ENCODE results near the gene MYPN.
"Not testable (repeated sequence)": the region's sequence is repeated elsewhere in the genome, so short reads cannot be mapped to it uniquely, and the experiment has no call there.

Gene MYPN, protein sequence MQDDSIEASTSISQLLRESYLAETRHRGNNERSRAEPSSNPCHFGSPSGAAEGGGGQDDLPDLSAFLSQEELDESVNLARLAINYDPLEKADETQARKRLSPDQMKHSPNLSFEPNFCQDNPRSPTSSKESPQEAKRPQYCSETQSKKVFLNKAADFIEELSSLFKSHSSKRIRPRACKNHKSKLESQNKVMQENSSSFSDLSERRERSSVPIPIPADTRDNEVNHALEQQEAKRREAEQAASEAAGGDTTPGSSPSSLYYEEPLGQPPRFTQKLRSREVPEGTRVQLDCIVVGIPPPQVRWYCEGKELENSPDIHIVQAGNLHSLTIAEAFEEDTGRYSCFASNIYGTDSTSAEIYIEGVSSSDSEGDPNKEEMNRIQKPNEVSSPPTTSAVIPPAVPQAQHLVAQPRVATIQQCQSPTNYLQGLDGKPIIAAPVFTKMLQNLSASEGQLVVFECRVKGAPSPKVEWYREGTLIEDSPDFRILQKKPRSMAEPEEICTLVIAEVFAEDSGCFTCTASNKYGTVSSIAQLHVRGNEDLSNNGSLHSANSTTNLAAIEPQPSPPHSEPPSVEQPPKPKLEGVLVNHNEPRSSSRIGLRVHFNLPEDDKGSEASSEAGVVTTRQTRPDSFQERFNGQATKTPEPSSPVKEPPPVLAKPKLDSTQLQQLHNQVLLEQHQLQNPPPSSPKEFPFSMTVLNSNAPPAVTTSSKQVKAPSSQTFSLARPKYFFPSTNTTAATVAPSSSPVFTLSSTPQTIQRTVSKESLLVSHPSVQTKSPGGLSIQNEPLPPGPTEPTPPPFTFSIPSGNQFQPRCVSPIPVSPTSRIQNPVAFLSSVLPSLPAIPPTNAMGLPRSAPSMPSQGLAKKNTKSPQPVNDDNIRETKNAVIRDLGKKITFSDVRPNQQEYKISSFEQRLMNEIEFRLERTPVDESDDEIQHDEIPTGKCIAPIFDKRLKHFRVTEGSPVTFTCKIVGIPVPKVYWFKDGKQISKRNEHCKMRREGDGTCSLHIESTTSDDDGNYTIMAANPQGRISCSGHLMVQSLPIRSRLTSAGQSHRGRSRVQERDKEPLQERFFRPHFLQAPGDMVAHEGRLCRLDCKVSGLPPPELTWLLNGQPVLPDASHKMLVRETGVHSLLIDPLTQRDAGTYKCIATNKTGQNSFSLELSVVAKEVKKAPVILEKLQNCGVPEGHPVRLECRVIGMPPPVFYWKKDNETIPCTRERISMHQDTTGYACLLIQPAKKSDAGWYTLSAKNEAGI (N-terminal part only)

DNA sequence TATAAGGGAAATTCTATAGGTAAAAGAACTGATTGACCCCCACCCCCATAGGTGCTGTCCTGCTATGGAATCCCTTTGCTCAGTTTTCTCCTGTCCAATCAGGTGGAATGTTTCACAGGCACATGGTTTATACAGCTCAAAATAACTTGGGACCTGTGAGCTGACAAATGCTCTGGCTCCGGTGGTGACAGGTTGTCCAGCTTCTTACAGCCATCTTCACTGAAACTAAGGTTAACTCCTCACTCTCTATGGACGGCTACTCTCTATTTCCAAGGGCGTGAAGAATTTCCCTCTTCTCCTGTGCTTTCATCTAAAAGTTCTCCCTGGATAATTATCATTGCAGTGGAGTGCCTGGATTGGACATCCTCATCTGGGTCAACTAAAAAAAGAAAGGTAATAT lies at the start of gene MYPN:
TSS of gene MYPN (plus strand) at position 158 of the 400 bp plus-strand sequence. CDS start 11,951 bp downstream, outside the sequence.
- no peak for DNase-seq

DNA sequence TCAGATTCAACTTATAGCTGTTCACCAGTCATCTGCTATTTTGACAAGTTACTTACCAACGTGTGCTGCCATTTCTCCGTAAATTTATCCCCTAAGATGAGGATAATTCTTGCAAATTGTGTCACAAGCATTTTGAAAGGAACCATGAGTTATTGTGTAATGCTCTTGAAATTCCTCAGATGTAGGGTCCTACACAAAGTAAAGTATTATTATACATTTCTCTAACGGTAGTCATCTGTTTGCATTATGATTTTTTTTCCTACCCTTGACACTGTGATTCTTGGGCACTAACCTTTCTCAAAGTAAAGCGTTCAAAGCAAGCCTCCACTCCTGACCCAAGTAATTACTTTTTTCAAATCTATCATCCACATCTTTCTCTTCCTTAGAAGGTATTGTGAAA lies 42.3 kb upstream of the MYPN start:
- DNase-seq = no peak

DNA sequence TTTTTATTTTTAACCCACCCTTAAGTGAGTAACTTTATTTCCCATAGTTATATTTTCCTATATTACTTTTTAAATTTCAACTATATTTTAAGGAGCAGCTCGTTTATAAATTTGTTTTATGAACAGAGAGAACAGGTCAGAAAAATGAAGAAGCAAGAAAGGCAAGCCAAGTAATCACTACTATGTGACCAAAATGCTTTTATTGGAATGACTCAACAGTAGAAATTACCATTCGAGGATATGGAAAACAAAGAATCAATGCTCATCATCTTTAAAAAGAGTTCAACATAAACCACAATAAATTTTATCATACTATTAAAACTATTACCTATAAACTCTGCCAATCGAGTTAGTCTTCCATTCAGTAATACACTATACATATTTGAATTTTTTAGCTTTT lies 41.8 kb upstream of the MYPN start:
- DNase-seq = no peak

DNA sequence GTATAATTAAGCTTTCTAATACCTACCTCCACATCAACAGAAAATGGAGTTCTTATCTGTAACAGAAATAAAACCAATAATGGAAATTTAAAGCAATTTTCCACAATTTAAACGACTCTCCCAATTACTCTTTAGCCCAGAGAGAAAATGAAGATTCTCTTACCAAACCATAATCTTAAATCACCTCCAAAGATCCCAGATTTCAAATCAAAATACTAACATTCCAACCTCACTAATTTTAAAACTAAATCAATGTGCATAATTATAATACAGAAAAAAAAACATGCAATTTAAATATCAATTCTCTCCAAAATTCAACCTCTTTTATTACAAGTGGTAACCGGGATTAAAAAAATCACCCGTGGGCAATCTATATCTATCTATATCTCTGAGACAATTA lies 35.7 kb upstream of the MYPN start:
- DNase-seq = no peak

DNA sequence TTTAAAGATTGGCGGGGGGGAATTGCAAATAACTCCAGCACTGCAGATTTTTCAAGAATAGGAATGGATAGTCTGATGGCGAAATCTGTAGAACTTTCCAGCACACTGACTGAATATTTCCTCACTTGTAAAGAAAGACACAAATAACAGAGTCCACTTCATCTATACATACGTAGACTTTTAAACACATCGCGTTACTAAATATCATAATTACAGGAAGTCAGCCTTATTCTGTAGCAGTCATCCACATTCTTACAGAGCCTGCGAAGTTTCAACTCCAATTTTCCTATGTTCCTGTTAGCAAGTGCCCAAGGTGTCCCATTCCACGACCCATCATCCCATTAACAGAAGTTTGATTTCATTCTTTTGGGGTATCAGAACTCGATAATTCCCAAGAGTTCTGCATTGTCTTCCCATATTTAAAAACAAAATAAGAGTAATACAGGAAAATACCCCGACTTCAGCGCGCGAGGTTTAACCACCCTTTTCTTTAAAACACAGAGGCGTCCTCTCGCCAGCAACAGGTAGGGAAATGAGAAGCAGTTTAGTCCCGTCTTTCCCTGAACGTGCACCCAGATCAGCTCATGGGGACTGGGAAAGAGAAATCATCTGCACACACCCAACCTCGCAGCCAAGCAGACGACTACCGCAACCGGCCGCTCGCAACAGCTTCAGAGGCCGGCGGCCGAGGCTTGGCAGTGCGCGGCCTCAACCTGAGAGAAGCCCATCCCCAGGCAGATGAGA lies 35.1 kb upstream of the MYPN start:
- DNase-seq = peak; percentile 73

DNA sequence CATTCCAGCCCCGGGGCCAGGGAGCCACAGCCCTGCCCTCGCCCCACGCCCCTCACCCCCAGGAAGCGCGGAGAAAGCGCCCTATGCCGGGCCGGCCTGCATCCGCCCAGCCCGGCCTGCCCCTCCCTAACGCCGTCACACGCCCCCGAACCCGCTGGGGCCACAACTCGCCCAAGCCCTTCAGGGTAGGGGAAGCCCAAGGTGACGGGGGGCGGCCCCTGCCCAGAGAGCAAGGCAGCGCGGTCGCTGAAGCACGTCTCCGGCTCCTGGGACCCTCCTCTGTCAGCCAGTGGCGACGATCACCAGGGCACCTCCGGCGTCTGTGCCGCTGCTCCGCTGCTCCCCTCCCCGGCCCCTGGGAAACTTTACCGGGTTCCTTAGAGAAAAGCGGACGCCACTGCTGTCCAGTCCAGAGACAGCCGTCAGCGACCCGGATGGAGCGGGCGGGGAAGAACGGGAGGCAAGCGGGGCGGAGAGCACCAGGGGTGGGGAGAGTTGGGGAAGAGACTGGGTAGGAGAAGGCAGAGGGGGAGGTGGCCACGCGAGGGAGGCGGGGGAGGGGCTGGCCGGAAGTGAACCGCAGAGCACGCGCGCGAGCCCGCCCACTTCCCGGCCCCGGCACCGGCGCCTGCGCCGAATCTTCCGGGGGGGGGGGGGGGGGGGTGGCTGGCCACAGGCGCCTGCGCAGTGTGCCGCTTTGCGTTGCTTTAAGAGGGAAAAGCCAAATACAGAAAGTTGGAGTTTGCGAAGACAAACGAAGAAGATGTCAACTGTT lies 34.3 kb upstream of the MYPN start, which contains the start of gene HERC4:
TSS of gene HERC4 (minus strand) at position 509 of the 775 bp plus-strand sequence. CDS start 2,175 bp downstream, outside the sequence.
- DNase-seq = peak; percentile 96

DNA sequence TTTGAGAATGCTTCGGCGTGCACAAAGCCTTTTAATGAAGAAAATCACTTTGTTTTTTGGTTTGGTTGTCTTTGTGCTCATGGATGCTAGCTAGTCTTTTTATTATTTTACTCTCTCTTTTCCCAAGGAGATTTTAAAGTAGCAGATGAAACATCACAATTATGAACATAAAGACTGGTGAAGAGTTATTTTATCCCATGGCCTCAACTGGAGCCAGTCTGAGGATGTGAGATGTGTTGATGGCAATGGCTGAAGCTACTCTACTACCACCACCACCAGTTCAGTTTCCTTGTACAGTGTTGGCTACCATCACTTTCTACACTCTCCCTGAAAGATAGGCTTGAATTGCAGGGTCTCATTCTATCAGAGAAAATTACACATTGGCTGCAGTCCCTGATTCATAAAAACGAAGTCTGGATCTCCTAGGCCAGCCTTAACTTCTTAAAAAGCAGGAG lies 33.7 kb upstream of the MYPN start:
- DNase-seq = no peak

DNA sequence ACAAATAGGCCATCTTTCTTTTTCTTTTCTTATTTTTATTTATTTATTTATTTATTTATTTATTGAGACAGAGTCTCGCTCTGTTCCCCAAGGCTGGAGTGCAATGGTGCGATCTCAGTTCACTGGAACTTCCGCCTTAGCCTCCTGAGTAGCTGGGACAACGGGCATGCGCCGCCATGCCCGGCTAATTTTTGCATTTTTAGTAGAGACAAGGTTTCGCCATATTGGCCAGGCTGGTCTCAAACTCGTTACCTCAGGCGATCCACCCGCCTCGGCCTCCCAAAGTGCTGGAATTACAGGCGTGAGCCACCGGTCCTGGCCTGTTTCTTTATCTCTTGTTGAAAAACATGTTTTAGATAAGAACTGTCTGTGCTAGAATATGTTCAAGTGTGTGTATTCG lies 33.2 kb upstream of the MYPN start:
- not testable (repeated sequence) for DNase-seq

DNA sequence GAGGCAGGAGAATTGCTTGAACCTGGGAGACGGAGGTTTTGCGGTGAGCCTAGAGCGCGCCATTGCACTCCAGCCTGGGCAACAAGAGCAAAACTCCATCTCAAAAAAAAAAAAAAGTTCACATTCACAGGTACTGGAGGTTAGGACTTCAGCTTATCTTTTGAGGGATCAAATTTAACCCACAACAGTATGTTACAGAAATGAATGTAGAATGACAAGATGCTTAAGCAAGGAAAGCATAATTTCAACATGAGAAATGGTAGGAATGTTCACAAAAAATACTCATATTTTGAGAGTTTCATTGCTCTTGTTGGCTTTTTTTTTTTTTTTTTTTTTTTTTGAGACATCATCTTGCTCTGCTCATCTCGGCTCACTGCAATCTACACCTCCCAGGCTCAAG lies 32.3 kb upstream of the MYPN start:
- no peak for DNase-seq

DNA sequence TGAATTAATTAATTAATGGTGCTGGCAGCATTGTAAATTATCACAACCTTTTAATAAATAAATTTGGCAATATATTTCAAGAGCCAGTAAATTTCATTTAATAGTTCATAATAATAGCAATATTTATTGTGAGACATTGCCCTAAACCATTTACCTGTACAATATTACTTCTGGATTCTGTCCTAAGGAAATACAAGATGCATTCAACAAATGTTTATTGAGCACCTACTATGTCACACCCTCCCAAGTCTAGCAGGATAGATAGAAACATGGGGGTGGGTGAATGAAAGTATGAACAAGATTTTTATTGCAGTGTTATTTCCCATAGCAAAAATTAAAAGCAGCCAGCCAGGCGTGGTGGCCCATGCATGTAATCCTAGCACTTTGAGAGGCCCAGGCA lies 29.9 kb upstream of the MYPN start:
- DNase-seq = no peak

DNA sequence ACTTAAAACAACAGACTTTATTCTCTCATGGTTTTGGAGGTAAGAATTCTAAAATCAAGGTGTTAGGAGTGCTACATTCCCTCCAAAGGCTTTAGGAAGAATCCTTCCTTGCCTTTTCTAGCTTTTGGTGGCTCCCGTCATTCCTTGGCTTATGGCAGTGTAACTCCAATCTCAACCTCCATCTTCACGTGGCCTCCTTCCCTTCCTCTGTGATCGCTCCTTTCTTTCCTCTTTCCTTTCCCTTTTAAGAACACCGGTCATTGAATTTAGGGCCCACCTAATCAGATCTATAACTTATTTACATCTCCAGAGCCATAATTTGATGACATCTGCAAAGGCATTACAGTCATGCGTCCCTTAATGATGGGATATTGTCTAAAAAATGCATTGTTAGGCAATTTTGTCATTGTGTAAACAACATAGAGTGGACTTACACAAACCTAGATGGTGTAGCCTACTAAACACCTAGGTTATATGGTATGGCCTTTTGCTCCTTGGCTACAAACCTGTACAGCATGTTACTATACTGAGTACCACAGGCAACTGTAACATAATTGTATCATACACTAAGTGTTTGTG lies 28.3 kb upstream of the MYPN start:
- no peak for DNase-seq

DNA sequence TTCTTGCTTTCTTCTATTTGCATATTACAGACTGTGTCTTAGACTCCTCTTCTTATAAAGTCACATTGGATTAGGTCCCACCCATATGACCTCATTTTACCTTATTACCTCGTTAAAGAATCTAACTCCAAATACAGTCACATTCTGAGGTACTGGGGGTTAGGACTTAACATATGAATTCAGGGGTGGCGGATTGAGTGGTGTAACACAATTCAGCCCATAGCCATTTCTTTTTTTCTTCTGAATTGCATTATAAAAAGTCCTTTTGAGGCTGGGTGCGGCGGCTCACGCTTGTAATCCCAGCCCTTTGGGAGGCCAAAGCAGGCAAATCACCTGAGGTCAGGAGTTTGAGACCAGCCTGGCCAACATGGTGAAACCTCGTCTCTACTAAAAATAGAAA lies 27.4 kb upstream of the MYPN start:
- no peak for DNase-seq

DNA sequence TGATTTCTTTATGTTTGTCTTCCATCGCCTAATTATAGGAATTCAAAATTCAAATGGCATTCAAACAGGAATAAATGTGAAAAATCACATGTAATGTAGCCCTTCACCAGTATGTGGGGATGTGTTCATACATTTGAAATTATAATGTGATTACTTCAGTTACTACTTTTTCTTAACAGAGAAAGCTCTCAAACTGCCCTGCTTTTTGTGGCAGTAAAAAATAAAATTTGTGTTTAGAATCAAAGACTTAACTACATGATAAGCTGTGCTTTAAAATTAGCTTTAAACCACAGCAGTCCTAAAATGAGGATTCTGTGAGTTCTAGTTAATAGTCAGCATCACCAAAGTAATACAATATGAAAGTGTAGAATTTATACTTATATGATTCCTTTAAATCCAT lies 26.4 kb upstream of the MYPN start:
- DNase-seq = peak; percentile 32

DNA sequence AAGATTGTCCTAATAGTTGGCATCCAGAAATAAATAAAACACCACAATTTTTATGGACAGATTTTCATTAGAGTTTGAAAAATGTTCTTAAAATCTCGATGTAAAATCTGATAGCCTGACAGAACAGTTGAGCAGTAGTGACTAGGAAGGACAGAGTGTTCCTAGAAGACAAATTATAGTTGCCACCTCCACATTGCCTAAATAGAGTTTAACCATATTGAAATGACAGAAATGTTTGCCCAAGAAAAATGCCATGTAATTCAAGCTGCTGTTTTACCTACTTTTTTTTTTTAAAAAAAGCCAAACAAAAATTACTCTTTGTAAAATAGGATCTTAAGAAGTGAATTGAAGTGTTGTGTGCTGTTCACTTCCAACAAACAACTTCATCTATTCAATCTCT lies 25.3 kb upstream of the MYPN start:
- no peak for DNase-seq

DNA sequence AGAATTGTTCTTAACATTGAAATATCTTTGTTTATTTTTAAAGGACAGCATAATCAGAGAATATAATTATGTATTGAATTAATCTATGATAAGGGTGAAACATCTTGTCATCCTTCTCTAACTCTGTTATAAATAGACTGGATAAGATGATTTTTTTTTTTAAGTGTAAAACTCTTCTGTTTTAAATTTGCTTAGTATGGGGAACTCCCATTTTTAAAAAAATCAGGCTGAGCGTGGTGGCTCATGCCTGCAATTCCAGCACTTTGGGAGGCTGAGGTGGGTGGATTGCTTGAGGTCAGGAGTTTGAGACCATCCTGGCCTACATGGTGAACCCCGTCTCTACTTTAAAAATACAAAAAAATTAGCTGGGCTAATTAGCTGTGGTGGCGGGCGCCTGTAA lies 24.8 kb upstream of the MYPN start:
- no peak for DNase-seq

DNA sequence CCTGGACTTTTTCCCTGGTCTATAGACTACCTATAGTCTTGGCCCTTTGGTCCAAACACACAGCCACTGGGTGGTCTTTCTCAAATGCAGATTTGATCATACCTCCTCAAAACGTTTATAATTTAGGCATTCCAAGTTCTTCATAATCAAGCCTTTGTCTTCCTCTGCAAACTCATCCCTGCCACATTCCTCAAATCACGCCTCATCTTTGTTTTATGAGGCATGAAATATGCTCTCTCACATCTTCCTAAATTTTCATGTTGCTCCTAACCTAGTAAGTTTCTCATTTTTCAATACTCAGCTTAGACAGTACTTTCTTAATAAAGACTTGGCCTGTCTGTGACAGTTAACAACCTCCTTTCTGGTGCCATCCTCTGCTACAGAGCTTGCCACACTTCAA lies 23.3 kb upstream of the MYPN start:
- no peak for DNase-seq

DNA sequence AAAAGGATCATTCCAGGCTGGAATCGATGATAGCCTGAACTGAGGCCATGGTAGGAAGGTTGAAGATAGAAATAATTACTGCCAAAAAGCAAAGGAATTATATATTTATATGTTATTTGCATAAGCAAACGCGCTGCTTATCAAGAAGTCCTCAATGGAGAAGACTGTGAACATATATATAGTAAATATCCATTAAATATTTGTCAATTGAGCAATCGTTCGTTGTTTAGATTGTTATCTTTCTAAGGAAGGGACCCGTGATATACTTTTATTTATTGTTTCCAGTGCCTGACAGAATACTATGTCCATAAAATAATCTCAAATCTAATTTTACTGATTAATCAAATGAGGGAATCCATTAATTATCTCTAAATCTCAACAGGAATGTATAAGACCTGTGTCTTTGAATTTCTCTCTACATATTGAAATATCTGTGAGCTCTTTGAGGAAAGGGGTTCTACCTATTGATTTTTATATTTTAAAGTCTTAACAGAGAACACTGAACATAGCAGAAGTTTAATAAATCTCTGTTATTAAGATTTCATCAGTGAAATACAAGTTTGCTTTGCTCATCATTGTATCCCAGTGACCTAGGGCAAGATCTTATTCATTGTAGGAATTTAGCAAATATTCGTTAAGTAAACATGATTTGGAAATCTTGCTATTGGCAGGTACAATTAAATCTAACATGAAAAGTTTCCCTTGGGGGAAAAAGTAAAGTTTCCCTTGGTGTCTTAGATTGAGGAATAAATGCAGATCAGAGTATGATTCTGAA lies 22.2 kb upstream of the MYPN start:
- no peak for DNase-seq

DNA sequence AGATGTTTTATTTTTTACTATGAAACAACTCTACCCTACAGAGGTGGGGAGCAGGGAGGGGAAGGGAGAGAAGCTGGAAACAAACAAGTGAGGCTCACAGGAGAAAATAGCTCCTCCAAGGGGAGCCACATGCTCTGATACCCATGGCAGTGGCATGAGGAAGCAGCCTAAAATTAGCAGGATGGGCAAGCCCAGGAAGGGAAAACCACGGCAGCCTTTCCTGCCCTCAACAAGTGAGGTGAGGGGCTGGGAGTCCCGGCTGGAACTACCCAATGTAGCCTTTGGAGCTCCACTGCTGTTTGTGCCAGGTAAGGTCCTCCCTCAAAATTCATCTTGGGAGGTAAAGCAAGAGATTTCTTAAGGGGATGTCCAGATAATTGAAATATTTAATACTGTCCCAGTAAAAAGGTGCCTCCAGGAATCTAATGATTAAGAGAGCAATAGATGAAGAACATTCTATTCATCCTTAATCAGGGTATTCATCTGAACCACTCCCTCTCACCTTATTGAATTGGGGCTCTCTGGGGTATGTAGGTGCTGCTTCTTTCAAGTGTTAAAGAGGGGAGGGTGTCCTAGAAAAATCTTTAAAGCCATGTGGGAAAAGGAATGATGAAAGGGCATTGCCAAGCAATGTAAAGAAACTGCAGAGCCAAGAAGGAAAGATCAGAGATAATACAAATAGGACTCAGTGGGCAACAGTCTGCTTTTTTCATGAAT lies 21.4 kb upstream of the MYPN start:
- no peak for DNase-seq

DNA sequence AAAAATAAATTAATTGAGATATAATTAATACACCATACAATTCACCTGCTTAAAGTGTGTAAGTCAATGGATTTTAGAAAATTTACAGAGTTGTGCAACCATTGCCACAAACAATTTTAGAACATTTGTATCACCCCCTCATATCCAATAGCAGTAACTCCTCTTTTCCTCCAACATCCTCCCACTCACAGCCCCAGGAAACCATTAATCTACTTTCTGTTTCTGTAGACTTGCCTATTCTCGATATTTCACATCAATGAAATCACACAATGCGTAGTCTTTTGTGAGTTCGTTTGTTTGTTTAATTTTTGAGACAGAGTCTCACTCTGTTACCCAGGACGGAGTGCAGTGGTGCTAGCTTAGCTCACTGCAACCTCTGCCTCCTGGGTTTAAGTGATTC lies 20.5 kb upstream of the MYPN start:
- DNase-seq = peak; percentile 87

DNA sequence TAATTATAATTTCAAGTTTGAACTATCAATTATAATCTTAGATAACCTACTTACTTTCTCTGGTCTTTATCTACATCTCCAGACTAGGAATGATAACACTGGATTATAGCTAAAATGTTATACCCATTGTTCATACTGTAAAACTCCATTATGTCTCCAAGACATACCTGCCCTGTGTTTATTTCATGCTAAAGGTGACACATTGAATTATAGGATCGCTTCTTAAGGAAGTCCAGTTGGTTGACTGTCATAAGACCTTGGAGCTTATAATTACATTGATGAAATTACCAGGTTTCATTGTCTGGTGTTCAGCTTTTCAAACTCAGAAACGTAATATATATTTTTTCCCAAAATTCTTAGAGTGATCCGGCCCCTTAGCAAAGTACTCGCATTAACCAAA lies 18.7 kb upstream of the MYPN start:
- no peak for DNase-seq
